ENCODE data around the gene SLC43A1. TPM values are rescaled to one million over a fixed set of nuclear protein-coding genes. Genes with fewer than 3 reads are reported as not detected.
A peak's percentile ranks its signal among the peaks of the same experiment; 100 is the strongest.

SLC43A1 gene
- total and polyA plus RNA-seq, 12 donors: 3.4 to 16.5 (median 5.0) TPM

DNA sequence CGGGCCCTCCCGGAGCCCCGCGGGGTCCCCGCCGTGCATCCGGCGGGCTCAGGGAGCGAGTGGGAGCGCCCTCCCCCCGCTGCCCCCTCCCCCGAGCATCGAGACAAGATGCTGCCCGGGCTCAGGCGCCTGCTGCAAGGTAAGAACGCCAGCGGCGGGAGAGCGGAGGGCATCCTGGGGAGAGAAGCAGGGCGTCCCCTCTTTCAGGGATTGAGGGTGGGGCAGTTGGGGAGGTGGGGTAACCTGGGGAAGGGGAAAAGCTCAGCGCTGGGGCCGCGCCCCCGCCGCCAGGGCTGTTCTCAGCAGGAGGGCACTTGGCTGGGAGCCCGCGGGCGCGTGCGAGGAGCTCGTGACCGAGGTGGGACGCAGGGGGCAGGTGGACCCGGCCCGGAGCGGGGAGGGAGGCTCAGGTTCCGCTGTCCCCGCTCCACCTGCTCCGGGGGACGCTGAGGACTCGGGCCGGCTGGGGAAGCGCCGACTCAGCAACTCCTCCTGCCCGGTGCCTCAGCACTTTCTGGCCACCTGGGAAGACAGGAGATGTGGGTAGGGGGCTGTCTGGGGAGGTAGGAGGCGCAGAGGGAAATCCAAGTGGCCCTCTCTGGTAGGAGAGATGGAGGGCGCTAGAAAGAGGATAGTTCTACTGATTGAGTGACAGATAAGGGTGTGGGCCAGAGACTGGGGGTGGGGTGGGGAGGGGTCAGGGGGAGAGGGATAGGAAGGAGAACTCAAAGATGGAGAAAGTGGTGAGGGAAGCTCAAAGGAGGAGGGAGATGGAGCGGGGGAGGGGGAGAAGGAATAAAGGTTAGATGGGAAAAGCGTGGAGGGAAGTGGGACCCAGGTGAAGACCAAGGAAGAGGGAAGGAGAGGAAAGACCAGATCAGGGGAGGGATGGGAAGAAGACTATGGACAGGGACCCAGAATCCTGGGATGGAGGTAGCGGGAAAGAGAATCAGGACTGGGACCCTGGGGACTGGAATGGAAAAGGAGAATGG lies 54.4 kb downstream of the SLC43A1 start:
- Histone ChIP-seq H3K36me3 (no peaks in the 10 kb centered on the region), H3K27me3 (peaks cover 13 to 76% (median 50%) of the 10 kb centered on the region in 7 donors), H3K9me3 (no peaks in the 10 kb centered on the region), H3K4me1 (peaks cover 4 to 42% (median 35%) of the 10 kb centered on the region in 9 donors), H3K4me3 (peak overlapping the region; percentile 11 to 57 (median 50)), H3K27ac (peak overlapping the region in 2 of 10 donors; percentile 9 to 16)
- ATAC-seq: no peak
- intact Hi-C loops (cut with DNase I): loop anchor here in 1 of 10 donors (10.0 kb wide), 1 partner anchor 1054 kb away; no protein-coding TSS in a partner anchor
- DNase-seq: no peak
- 5 to 8% methylated on average over 49 to 50 of the region's 50 CpGs for WGBS, 2 donors
- TF ChIP-seq, protein P1, sequence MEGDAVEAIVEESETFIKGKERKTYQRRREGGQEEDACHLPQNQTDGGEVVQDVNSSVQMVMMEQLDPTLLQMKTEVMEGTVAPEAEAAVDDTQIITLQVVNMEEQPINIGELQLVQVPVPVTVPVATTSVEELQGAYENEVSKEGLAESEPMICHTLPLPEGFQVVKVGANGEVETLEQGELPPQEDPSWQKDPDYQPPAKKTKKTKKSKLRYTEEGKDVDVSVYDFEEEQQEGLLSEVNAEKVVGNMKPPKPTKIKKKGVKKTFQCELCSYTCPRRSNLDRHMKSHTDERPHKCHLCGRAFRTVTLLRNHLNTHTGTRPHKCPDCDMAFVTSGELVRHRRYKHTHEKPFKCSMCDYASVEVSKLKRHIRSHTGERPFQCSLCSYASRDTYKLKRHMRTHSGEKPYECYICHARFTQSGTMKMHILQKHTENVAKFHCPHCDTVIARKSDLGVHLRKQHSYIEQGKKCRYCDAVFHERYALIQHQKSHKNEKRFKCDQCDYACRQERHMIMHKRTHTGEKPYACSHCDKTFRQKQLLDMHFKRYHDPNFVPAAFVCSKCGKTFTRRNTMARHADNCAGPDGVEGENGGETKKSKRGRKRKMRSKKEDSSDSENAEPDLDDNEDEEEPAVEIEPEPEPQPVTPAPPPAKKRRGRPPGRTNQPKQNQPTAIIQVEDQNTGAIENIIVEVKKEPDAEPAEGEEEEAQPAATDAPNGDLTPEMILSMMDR (IDR thresholded peaks at IDR 0.05): no peak

DNA sequence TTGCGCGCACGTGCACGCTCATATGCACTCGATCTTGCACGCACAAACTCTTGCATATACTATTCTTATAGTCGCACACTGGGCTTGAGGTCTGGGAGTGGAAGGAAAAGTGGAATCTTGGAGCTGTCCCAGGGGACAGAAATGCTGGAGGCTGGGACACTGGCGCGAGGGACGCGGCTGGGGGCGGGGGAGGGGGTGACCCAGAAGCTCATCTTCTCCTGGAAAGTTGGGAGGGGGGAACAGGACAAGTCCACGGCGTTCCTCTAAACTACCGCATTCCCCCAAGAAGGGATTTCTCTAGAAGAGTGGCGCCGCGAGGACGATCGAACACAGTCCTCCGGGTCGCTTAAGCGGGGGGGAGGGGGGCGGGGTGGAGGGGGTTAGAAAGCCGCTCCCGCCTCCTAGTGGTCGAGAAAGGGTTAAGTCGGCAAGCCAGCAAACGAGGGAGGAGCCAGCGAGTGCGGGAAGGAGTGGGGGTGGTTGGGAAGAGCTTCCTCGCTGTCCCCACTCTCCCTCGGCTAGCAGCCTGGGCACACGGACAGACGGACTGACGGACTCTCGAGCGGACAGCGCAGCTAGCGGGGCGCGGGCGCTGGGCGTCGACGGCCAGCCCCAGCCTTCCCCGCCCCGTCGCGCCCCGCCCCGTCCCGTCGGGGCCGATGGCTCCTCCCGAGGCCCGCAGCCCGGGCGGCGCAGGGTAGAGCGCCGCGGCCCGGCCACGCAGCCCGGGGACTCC lies 55.3 kb downstream of the SLC43A1 start, which contains the start of gene RTN4RL2:
RTN4RL2 (plus strand) TSS at position 507 of the 736 bp plus-strand sequence. CDS start 338 bp downstream, outside the sequence.
- Histone ChIP-seq H3K4me3 (peak within 1 kb of the TSS; percentile 11 to 57 (median 50)), H3K36me3 (no peaks in the 10 kb centered on the region)
- intact Hi-C loops (cut with DNase I): loop anchor here in 1 of 10 donors (10.0 kb wide), 1 partner anchor 1055 kb away; no protein-coding TSS in a partner anchor

GRCh38 chr11:57459164-57460021 lies 56.1 kb downstream of the SLC43A1 start:
- Histone ChIP-seq H3K4me3 (peak overlapping the region; percentile 11 to 57 (median 50)), H3K4me1 (peaks cover 4 to 42% (median 35%) of the 10 kb centered on the region in 9 donors), H3K9me3 (no peaks in the 10 kb centered on the region), H3K27me3 (peaks cover 13 to 73% (median 49%) of the 10 kb centered on the region in 7 donors), H3K27ac (peak overlapping the region in 1 of 10 donors; percentile 20), H3K36me3 (no peaks in the 10 kb centered on the region)
- DNase-seq (peak in 1 of 2 donors; percentile 23), ATAC-seq (peak in 2 of 8 donors; percentile 4 to 27)
- intact Hi-C loops (cut with DNase I): loop anchor here (2.0 to 10.0 kb wide), 12 partner anchors 21 to 1055 kb away; partner anchors contain the start of gene YPEL4 (in 5 of the 10)
- 1% methylated on average over 62 of the region's 62 CpGs for WGBS, 2 donors
- TF ChIP-seq, protein P1 (IDR thresholded peaks at IDR 0.05): no peak

More for the DNA sequence above, 55.3 kb downstream of the SLC43A1 start, which contains the start of gene RTN4RL2:
- no peaks in the 10 kb centered on the region for H3K9me3 ChIP-seq
- TF ChIP-seq, protein P1 (IDR thresholded peaks at IDR 0.05): peak in 5 of 9 donors; percentile 10 to 39 (median 20)
- 0% methylated on average over 45 to 66 of the region's 66 CpGs for WGBS, 2 donors
- H3K4me1 ChIP-seq: peaks cover 4 to 42% (median 35%) of the 10 kb centered on the region in 9 donors
- H3K27me3 ChIP-seq: peaks cover 13 to 76% (median 50%) of the 10 kb centered on the region in 7 donors
- peak within 1 kb of the TSS in 2 of 10 donors; percentile 9 to 16 for H3K27ac ChIP-seq
- ATAC-seq: peak; percentile 2 to 43 (median 19)
- peak; percentile 49 to 62 for DNase-seq
